Measurements from ENCODE around the gene RIPK3.

DNA sequence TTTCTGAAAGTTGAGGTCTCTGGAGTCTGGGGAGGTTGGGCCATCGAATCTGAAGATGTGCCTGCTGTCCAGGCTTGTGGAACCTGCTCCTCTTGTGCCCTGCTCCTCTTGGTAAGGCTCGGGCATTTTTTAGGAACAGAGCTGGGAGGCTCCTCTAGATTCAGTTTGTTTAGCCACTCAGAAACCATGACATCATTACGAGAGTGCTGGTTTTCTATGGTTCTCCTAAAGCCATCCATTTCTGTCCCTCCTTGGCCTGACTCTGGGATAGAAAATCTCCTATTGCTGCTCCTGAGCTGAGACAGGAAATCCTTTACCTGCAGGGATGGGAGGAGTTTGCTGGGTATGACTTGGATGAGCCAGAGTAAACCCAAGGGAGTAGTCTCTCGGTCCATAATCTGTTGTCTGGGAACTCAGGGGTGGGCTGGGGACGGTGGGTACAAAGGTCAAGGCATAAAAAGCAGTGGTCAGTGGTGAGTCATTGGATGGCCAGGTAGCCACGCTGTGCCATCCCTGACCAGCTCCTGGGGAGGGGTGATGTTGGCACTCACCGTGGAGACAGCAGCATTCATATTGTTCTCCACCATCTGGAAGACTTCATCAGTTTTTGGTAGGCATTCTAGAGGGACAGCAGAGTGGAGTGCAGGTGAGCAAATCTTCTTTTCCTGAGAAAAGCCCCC lies 2.5 kb downstream of the RIPK3 start:
- TF ChIP-seq, protein P1, sequence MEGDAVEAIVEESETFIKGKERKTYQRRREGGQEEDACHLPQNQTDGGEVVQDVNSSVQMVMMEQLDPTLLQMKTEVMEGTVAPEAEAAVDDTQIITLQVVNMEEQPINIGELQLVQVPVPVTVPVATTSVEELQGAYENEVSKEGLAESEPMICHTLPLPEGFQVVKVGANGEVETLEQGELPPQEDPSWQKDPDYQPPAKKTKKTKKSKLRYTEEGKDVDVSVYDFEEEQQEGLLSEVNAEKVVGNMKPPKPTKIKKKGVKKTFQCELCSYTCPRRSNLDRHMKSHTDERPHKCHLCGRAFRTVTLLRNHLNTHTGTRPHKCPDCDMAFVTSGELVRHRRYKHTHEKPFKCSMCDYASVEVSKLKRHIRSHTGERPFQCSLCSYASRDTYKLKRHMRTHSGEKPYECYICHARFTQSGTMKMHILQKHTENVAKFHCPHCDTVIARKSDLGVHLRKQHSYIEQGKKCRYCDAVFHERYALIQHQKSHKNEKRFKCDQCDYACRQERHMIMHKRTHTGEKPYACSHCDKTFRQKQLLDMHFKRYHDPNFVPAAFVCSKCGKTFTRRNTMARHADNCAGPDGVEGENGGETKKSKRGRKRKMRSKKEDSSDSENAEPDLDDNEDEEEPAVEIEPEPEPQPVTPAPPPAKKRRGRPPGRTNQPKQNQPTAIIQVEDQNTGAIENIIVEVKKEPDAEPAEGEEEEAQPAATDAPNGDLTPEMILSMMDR (IDR thresholded peaks at IDR 0.05; ENCODE audit: low read length), result no peak
- no peak for TF ChIP-seq EZH2 (optimal IDR thresholded peaks at IDR 0.05; ENCODE audit: low read depth, low read length)
